Measurements from ENCODE around the gene FLNA.

FLNA gene

GRCh38 chrX:154329294-154329693 lies 45.1 kb downstream of the FLNA start:
- no peak overlapping the region for H3K4me3 ChIP-seq (replicated peaks; ENCODE audit: low read depth, low read length)
- no peak for TF ChIP-seq CTCF (IDR thresholded peaks at IDR 0.05; ENCODE audit: low read depth, low read length, missing control alignments)
- no peak for DNase-seq (ENCODE audit: extremely low read depth, low read depth)

- no peak for TF ChIP-seq CTCF (IDR thresholded peaks at IDR 0.05; ENCODE audit: low read depth, low read length, missing control alignments)
- DNase-seq (ENCODE audit: extremely low read depth, low read depth): no peak
- no peak overlapping the region for H3K4me3 ChIP-seq (replicated peaks; ENCODE audit: low read depth, low read length)
Measured at GRCh38 chrX:154328646-154329045, 45.8 kb downstream of the FLNA start.

GRCh38 chrX:154327038-154327820 lies 47.2 kb downstream of the FLNA start:
- no peak for DNase-seq (ENCODE audit: extremely low read depth, low read depth)
- no peak for TF ChIP-seq CTCF (IDR thresholded peaks at IDR 0.05; ENCODE audit: low read depth, low read length, missing control alignments)
- no peak overlapping the region for H3K4me3 ChIP-seq (replicated peaks; ENCODE audit: low read depth, low read length)

GRCh38 chrX:154325541-154325940 lies 48.9 kb downstream of the FLNA start:
- no peak for TF ChIP-seq CTCF (IDR thresholded peaks at IDR 0.05; ENCODE audit: low read depth, low read length, missing control alignments)
- DNase-seq (ENCODE audit: extremely low read depth, low read depth): no peak

GRCh38 chrX:154323537-154323936 lies 50.9 kb downstream of the FLNA start:
- no peak for TF ChIP-seq CTCF (IDR thresholded peaks at IDR 0.05; ENCODE audit: low read depth, low read length, missing control alignments)
- no peak for DNase-seq (ENCODE audit: extremely low read depth, low read depth)
- H3K4me3 ChIP-seq (replicated peaks; ENCODE audit: low read depth, low read length): no peak overlapping the region

More at GRCh38 chrX:154325541-154325940, 48.9 kb downstream of the FLNA start:
- no peak overlapping the region for H3K4me3 ChIP-seq (replicated peaks; ENCODE audit: low read depth, low read length)

GRCh38 chrX:154322890-154323289 lies 51.5 kb downstream of the FLNA start:
- no peak for TF ChIP-seq CTCF (IDR thresholded peaks at IDR 0.05; ENCODE audit: low read depth, low read length, missing control alignments)
- no peak overlapping the region for H3K4me3 ChIP-seq (replicated peaks; ENCODE audit: low read depth, low read length)
- no peak for DNase-seq (ENCODE audit: extremely low read depth, low read depth)

- no peak for DNase-seq (ENCODE audit: extremely low read depth, low read depth)
- no peak overlapping the region for H3K4me3 ChIP-seq (replicated peaks; ENCODE audit: low read depth, low read length)
- TF ChIP-seq CTCF (IDR thresholded peaks at IDR 0.05; ENCODE audit: low read depth, low read length, missing control alignments): no peak
Measured at GRCh38 chrX:154321594-154321993, 52.8 kb downstream of the FLNA start.
